NCI-H446 treated with DMSO at 0.1 percent for 48 hours (cell line): ENCODE results near the gene ELANE.
"Not testable (repeated sequence)": the region's sequence is repeated elsewhere in the genome, so short reads cannot be mapped to it uniquely, and the experiment has no call there.

Source experiments
- DNase-seq: peaks from one replicate; lab custom pipeline; 2025; lab: John Stamatoyannopoulos, UW

The ELANE gene

GRCh38 chr19:814152-815078, 37.7 kb upstream of the ELANE start:
- no peak for DNase-seq

GRCh38 chr19:815079-815774, 36.9 kb upstream of the ELANE start:
- no peak for DNase-seq

- no peak for DNase-seq
Measured at GRCh38 chr19:815775-816499, 36.2 kb upstream of the ELANE start.

- DNase-seq, result no peak
Measured at GRCh38 chr19:816500-816857, 35.6 kb upstream of the ELANE start.

GRCh38 chr19:820212-820611, 31.9 kb upstream of the ELANE start:
- not testable (repeated sequence) for DNase-seq

GRCh38 chr19:821231-821824, 30.8 kb upstream of the ELANE start:
- no peak for DNase-seq

- no peak for DNase-seq
Measured at GRCh38 chr19:821825-822503, 30.1 kb upstream of the ELANE start, which contains the start of gene PLPPR3. PLPPR3 (minus strand) TSS chr19:821955; CDS start chr19:821559, 396 bp downstream.

- DNase-seq, result no peak
Measured at GRCh38 chr19:823565-824121, 28.5 kb upstream of the ELANE start.

GRCh38 chr19:824885-825284, 27.2 kb upstream of the ELANE start:
- DNase-seq, result no peak

GRCh38 chr19:825897-826644, 26.0 kb upstream of the ELANE start:
- no peak for DNase-seq

- no peak for DNase-seq
Measured at GRCh38 chr19:827314-827709, 24.8 kb upstream of the ELANE start.

- DNase-seq, result no peak
Measured at GRCh38 chr19:827710-828321, 24.3 kb upstream of the ELANE start, which contains the start of gene AZU1. AZU1 (plus strand) TSS chr19:827837; CDS start chr19:827847, 10 bp downstream.

- DNase-seq, result no peak
Measured at GRCh38 chr19:829129-829758, 22.9 kb upstream of the ELANE start.

- no peak for DNase-seq
Measured at GRCh38 chr19:831407-832369, 20.4 kb upstream of the ELANE start.

- DNase-seq, result no peak
Measured at GRCh38 chr19:834216-834615, 17.9 kb upstream of the ELANE start.

GRCh38 chr19:835210-835810, 16.8 kb upstream of the ELANE start:
- DNase-seq, result no peak

GRCh38 chr19:840519-841206, 11.4 kb upstream of the ELANE start, which contains the start of gene PRTN3:
PRTN3 (plus strand) TSS chr19:840999; CDS start chr19:841009, 10 bp downstream.
- no peak for DNase-seq
